Kidney epithelial cell (primary cell): ENCODE measurements around the gene STARD8. TPM values are rescaled to one million over a fixed set of nuclear protein-coding genes. Genes with fewer than 3 reads are reported as not detected.

ENCODE experiments used
- DNase-seq: peaks from one replicate; pipeline ENCODE4 v3.0.0-alpha.2; 2010; ENCODE audit warnings: low read depth
- H3K27me3 ChIP-seq: 2 replicates; pipeline ENCODE4 v1.6.0; 2011; ENCODE audit warnings: low read length; ENCODE audit not compliant: control insufficient read depth, insufficient read depth
- H3K36me3 ChIP-seq: 2 replicates; pipeline ENCODE4 v1.5.1; 2011; ENCODE audit warnings: low read length; ENCODE audit not compliant: control insufficient read depth, insufficient read depth
- H3K4me3 ChIP-seq: 2 replicates; pipeline ENCODE4 v1.5.1; 2011; ENCODE audit warnings: low read depth, mild to moderate bottlenecking, control low read depth, low read length
- CTCF ChIP-seq: IDR thresholded peaks from 2 replicates; pipeline ENCODE4 v1.5.1; 2011; ENCODE audit warnings: mild to moderate bottlenecking, moderate library complexity, low read length, control low read depth, inconsistent platforms; ENCODE audit not compliant: insufficient read depth, poor library complexity, severe bottlenecking
- total RNA-seq: library from RNA; depleted of rRNA; stranded (reverse); fragments of >200 nt; gene quantifications from 2 replicates; pipeline ENCODE4 v1.2.3, GENCODE V29; 2015

The STARD8 gene
- total RNA-seq, 1 donor from 2014 or later, result 1.8 TPM

GRCh38 chrX:68665502-68665901 is 18.0 kb downstream of the STARD8 start:
- Histone ChIP-seq H3K36me3 (no peaks in the 10 kb centered on the region), H3K4me3 (no peak overlapping the region), H3K27me3 (no peaks in the 10 kb centered on the region)
- no peak for DNase-seq
- TF ChIP-seq CTCF, result no peak

GRCh38 chrX:68666580-68666979 is 19.1 kb downstream of the STARD8 start:
- DNase-seq, result no peak
- no peaks in the 10 kb centered on the region for H3K27me3 ChIP-seq
- H3K36me3 ChIP-seq, result no peaks in the 10 kb centered on the region
- no peak overlapping the region for H3K4me3 ChIP-seq
- TF ChIP-seq CTCF, result no peak

GRCh38 chrX:68669094-68669860 is 21.8 kb downstream of the STARD8 start:
- Histone ChIP-seq H3K27me3 (no peaks in the 10 kb centered on the region), H3K36me3 (no peaks in the 10 kb centered on the region), H3K4me3 (no peak overlapping the region)
- no peak for DNase-seq
- TF ChIP-seq CTCF, result no peak

- H3K4me3 ChIP-seq, result no peak overlapping the region
- no peak for TF ChIP-seq CTCF
- no peaks in the 10 kb centered on the region for H3K27me3 ChIP-seq
- no peaks in the 10 kb centered on the region for H3K36me3 ChIP-seq
- no peak for DNase-seq
Observed at GRCh38 chrX:68669871-68670270, 22.4 kb downstream of the STARD8 start.

GRCh38 chrX:68671221-68671620 is 23.8 kb downstream of the STARD8 start:
- H3K36me3 ChIP-seq, result no peaks in the 10 kb centered on the region

More at GRCh38 chrX:68671221-68671620, 23.8 kb downstream of the STARD8 start:
- DNase-seq, result no peak
- H3K4me3 ChIP-seq, result no peak overlapping the region
- H3K27me3 ChIP-seq, result no peaks in the 10 kb centered on the region
- no peak for TF ChIP-seq CTCF
